OCI-LY1 (cell line): Measurements from ENCODE around the gene WDR5B.

ENCODE experiments used
- CTCF ChIP-seq: fragments of 200-600 bp; sonication (generic), shearing (Covaris generic); IDR thresholded peaks from 2 replicates; pipeline ENCODE4 v1.5.1; 2017; ENCODE audit warnings: mild to moderate bottlenecking, antibody characterized with exemption, low read length, moderate library complexity, mixed read lengths
- EZH2 ChIP-seq: fragments of 200-600 bp; sonication (generic), shearing (Covaris generic); IDR thresholded peaks from 2 replicates; pipeline ENCODE4 v1.8.0; 2017; ENCODE audit warnings: borderline replicate concordance, mixed run types, mild to moderate bottlenecking, antibody characterized with exemption, low read length, moderate library complexity, mixed read lengths

DNA sequence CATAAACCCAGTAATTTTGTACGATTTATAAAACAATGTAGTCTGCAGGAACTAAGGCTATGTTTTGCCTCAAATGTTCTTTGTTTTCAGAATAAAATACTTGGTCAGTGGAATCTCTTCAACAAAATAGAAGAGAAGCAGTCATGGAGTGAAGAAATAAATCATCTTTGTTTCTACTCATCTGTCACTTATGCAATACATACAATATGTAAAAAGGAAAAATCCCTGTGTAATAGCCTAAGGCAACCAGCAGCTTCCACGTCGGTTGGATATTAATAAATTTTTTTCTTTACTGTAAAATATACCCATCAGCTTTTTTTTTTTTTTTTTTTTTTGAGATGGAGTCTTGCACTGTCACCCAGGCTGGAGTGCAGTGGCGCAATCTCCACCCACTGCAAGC is 5.2 kb upstream of the WDR5B start:
- TF ChIP-seq CTCF, result no peak
- no peak for TF ChIP-seq EZH2
